KMS-11 (cell line): ENCODE measurements around the gene SLC41A1.

Experiments
- H2AFZ ChIP-seq: fragments of 200-600 bp; sonication (generic); 2 replicates; pipeline ENCODE4 v1.6.1; 2016; ENCODE audit warnings: antibody characterized with exemption, mixed run types, low read depth
- H3K27ac ChIP-seq: fragments of 200-600 bp; sonication (generic); 2 replicates; pipeline ENCODE4 v1.6.1; 2016; ENCODE audit warnings: mild to moderate bottlenecking, mixed run types
- H3K27me3 ChIP-seq: fragments of 200-600 bp; sonication (generic); 2 replicates; pipeline ENCODE4 v1.6.1; 2017; ENCODE audit warnings: mild to moderate bottlenecking, low read depth, mixed run types, moderate library complexity; ENCODE audit not compliant: insufficient read depth
- H3K36me3 ChIP-seq: fragments of 200-600 bp; sonication (generic); 2 replicates; pipeline ENCODE4 v1.6.1; 2017; ENCODE audit warnings: mild to moderate bottlenecking, mixed run types; ENCODE audit not compliant: insufficient read depth
- H3K4me1 ChIP-seq: fragments of 200-600 bp; sonication (generic); 2 replicates; pipeline ENCODE4 v1.6.1; 2016; ENCODE audit warnings: mild to moderate bottlenecking, low read depth, mixed run types; ENCODE audit not compliant: poor library complexity, severe bottlenecking
- H3K4me2 ChIP-seq: fragments of 200-600 bp; sonication (generic); 2 replicates; pipeline ENCODE4 v1.7.0; 2016; ENCODE audit warnings: mild to moderate bottlenecking, mixed run types
- H3K4me3 ChIP-seq: fragments of 200-600 bp; sonication (generic); IDR thresholded peaks from 2 replicates; pipeline ENCODE4 v1.6.1; 2017; ENCODE audit warnings: low read depth, low read length, mixed read lengths; ENCODE audit not compliant: insufficient read depth
- H3K79me2 ChIP-seq: fragments of 200-600 bp; sonication (generic); 2 replicates; pipeline ENCODE4 v1.6.1; 2016; ENCODE audit warnings: low read depth, mixed run types; ENCODE audit not compliant: insufficient read depth
- H3K9ac ChIP-seq: fragments of 200-600 bp; sonication (generic); 2 replicates; pipeline ENCODE4 v1.6.1; 2016; ENCODE audit warnings: mild to moderate bottlenecking, mixed run types
- H4K20me1 ChIP-seq: fragments of 200-600 bp; sonication (generic); 2 replicates; pipeline ENCODE4 v1.6.1; 2016; ENCODE audit warnings: mild to moderate bottlenecking, mixed run types; ENCODE audit not compliant: insufficient read depth
- TF ChIP-seq, protein P1 (sequence below): fragments of 200-600 bp; sonication (generic); conservative IDR thresholded peaks from 2 replicates; pipeline ENCODE4 v1.6.1; 2017; ENCODE audit warnings: low read depth, mild to moderate bottlenecking, antibody characterized with exemption, low read length, moderate library complexity, mixed read lengths

The SLC41A1 gene

DNA sequence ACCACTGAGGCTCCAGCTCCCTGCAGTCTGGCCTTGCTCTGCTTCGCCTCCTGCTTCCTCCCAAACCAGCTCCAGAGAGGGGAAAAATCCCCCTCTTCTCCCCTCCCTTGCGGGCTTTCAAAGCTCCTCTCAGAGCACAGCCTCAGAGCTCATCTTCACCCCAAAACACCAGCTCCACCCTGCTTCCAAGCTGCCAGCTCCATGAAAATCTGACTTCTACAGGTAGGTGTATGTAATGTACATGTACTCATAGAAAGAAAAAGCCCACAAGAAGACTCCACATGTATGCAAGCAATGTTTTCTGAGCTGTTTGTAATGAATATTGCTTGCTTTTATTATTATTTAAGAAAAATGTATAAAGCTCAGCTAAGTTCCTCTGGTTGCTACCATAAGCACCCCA lies 8.4 kb downstream of the SLC41A1 start:
- Histone ChIP-seq H3K27ac (no peak overlapping the region), H3K36me3 (peaks cover 3% of the 10 kb centered on the region; the same call in 1 of the 2 replicates), H3K79me2 (no peaks in the 10 kb centered on the region), H4K20me1 (no peaks in the 10 kb centered on the region), H3K4me2 (no peak overlapping the region), H3K4me3 (no peak overlapping the region), H3K27me3 (no peaks in the 10 kb centered on the region), H3K4me1 (no peaks in the 10 kb centered on the region), H2AFZ (no peak overlapping the region), H3K9ac (no peak overlapping the region)
- TF ChIP-seq, protein P1, sequence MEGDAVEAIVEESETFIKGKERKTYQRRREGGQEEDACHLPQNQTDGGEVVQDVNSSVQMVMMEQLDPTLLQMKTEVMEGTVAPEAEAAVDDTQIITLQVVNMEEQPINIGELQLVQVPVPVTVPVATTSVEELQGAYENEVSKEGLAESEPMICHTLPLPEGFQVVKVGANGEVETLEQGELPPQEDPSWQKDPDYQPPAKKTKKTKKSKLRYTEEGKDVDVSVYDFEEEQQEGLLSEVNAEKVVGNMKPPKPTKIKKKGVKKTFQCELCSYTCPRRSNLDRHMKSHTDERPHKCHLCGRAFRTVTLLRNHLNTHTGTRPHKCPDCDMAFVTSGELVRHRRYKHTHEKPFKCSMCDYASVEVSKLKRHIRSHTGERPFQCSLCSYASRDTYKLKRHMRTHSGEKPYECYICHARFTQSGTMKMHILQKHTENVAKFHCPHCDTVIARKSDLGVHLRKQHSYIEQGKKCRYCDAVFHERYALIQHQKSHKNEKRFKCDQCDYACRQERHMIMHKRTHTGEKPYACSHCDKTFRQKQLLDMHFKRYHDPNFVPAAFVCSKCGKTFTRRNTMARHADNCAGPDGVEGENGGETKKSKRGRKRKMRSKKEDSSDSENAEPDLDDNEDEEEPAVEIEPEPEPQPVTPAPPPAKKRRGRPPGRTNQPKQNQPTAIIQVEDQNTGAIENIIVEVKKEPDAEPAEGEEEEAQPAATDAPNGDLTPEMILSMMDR = no peak

DNA sequence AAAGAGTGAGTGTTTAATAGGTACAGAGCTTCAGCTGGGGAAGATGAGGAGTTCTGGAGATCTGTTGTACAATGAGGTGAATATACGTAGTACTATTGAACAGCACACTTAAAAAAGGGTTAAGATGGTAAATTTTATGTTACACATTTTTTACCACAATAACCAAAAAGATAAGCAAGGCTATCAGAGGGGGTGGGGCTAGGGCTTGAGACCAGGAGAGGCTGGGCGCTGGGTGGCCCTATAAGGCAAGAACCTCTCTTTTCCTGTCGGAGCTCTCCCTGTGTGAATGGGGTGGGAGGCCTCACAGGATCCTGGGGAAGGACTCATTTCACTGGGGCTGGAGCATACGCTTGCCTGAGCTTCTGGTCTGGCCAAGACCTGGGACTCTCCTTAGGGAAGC lies 9.0 kb downstream of the SLC41A1 start:
- no peak overlapping the region for H3K4me2 ChIP-seq
- H2AFZ ChIP-seq = no peak overlapping the region
- H4K20me1 ChIP-seq = no peaks in the 10 kb centered on the region
- H3K79me2 ChIP-seq = no peaks in the 10 kb centered on the region
- H3K4me3 ChIP-seq = no peak overlapping the region
- no peak overlapping the region for H3K27ac ChIP-seq
- no peaks in the 10 kb centered on the region for H3K36me3 ChIP-seq
- no peaks in the 10 kb centered on the region for H3K4me1 ChIP-seq
- TF ChIP-seq, protein P1 = no peak
- no peaks in the 10 kb centered on the region for H3K27me3 ChIP-seq
- no peak overlapping the region for H3K9ac ChIP-seq

DNA sequence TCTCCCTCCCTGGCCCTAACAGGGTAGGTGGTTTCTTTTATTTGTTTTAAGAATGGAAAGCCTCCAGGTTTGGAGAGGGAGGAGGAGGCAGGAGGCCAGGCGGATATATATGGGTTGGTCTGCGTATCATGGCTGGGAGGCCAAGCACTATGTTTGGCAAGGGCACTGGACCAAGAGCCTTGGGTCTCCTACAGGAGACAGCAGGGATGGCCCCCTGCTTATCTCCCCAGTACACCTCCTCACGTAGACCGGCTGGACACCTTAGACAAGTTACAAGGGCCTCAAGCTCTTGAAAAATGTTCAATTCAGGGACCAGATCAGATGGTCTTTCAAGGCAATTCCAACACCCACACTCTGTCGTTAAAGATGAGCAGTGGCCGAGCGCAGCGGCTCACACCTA lies 10.9 kb downstream of the SLC41A1 start:
- Histone ChIP-seq H3K36me3 (no peaks in the 10 kb centered on the region), H3K4me3 (no peak overlapping the region), H3K79me2 (no peaks in the 10 kb centered on the region), H4K20me1 (no peaks in the 10 kb centered on the region), H3K4me1 (no peaks in the 10 kb centered on the region), H3K9ac (no peak overlapping the region), H3K4me2 (no peak overlapping the region), H3K27me3 (no peaks in the 10 kb centered on the region), H2AFZ (no peak overlapping the region), H3K27ac (no peak overlapping the region)
- TF ChIP-seq, protein P1 = no peak

DNA sequence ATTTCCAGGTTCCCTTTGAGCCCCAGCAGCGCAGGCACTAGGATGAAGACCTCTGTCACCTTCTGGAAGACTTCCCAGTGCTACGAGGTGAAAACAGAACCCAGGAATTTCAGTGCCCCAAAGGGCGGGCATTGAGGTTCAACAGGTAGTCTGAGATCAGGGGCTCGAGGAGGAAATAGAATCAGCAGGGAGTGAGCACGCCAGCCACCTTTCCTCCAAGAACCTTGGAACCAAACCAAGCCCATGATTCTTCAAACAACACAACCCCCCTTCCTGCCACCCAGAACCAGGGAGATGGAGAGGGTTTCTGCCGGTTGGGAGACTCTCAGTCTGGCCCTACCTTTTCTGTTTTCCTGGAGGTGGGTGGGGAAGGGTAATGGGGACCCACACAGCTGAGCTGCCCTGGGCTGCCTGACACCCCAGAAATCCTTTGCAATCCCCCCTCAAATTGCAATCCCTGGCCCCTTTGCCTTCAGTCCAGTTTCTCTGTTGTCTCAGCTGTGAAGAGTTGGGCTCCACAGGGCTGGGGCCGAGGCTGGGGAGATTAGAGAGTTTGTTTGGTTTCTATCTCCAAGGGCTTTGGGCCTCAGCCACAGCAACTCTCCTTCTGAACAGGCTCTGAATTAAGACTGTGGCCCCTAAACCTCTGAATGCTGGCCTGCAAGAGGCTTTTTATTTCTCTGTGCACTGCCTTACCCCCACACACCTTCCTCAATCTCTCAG lies 11.9 kb downstream of the SLC41A1 start:
- H3K4me1 ChIP-seq = no peaks in the 10 kb centered on the region
- TF ChIP-seq, protein P1 = no peak
- no peak overlapping the region for H3K4me3 ChIP-seq
- H3K27me3 ChIP-seq = no peaks in the 10 kb centered on the region
- H3K9ac ChIP-seq = no peak overlapping the region
- H3K36me3 ChIP-seq = no peaks in the 10 kb centered on the region
- H3K79me2 ChIP-seq = no peaks in the 10 kb centered on the region
- H2AFZ ChIP-seq = no peak overlapping the region
- H4K20me1 ChIP-seq = no peaks in the 10 kb centered on the region
- H3K27ac ChIP-seq = no peak overlapping the region
- H3K4me2 ChIP-seq = no peak overlapping the region
